HG02798 (cell line): ENCODE results near the gene EXD3.

ENCODE experiments used
- ATAC-seq: cut with Tn5 transposase; IDR thresholded peaks from one replicate; pipeline ENCODE4 v1.9.1; 2021; ENCODE audit warnings: mild to moderate bottlenecking; ENCODE audit not compliant: unreplicated experiment, poor library complexity

EXD3 gene

DNA sequence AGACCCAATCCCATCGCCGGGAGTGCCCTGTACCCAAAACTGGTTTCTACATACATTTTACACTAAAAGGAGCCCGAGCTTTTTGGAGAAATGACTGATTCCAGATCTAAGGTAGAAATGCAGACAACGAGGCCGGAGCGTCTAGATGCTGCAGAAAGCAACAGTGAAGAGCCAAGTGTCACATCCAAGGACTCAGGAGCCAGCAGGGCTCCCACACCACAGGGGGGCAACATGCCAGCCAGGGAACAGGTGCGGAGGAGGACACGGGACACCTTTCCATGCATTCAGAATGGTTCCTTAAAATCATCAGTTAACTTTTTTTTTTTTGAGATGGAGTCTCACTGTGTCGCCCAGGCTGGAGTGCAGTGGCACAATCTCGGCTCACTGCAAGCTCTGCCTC is 97.8 kb downstream of the EXD3 start:
- no peak for ATAC-seq

DNA sequence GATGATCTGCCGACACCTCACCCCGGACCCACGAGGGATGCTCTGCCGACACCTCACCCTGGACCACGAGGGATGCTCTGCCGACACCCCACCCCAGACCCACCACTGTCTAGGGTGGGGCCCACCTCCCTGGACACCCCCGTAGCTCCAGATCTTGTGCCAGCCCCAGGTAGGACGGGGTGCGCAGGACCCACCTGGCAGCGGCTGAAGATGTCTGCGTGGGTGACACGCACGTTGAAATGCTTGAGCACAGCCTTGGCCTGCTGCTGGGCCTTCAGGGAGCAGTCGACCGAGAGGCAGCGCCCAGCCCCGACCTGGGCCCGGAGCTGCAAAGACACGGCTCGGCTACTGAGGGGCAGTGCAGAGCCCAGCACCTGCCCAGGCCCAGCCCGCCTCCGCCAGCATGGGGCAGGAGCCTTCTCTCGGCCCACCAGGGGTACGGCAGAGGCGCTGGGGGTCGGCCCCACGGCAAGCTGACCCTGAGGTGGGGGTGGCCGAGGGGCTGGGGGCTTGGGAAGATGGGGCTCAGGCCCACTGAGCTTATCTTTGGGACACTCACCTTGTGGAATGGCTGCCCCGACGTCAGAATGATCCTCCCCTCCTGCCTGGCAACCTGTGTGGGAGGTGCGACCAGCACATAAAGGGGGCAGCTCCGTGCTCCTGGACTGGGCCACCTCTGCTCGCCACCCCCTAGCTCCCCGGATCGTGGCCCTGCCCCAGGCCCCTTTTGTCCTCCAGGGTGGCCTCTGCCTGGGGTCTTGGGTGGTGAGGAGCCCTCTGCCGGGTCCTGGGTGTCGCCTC is 99.2 kb downstream of the EXD3 start:
- ATAC-seq: no peak

DNA sequence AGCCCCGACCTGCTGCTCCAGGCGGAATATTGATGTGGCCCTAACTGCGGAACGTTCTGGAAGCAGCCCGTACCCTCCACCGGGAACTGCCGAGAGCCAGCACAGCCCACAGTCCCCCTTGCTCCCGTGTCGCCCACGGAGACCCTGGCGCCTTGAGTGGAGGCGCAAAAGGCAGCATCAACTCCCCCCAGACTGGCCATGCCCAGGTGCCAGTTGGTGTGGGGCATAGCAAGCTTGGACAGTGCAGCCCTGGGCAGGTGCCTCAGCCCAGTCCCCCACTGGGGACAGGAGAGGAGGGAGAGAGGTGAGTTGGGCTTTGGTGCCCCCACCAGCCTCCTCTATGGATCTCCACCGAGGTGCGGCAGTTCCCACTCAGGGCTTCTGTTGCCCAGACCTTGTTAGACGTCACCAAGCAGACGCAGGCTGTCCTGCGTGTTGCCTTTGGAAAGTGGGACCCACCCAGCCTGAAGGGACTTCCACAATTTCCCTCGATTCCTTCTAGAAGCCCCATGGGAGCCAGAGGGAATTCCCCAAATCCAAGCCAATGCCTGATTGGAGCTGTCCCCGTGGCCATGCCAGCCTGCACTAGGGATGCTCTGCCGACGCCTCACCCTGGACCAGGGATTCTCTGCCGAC is 101.1 kb downstream of the EXD3 start:
- ATAC-seq: no peak

DNA sequence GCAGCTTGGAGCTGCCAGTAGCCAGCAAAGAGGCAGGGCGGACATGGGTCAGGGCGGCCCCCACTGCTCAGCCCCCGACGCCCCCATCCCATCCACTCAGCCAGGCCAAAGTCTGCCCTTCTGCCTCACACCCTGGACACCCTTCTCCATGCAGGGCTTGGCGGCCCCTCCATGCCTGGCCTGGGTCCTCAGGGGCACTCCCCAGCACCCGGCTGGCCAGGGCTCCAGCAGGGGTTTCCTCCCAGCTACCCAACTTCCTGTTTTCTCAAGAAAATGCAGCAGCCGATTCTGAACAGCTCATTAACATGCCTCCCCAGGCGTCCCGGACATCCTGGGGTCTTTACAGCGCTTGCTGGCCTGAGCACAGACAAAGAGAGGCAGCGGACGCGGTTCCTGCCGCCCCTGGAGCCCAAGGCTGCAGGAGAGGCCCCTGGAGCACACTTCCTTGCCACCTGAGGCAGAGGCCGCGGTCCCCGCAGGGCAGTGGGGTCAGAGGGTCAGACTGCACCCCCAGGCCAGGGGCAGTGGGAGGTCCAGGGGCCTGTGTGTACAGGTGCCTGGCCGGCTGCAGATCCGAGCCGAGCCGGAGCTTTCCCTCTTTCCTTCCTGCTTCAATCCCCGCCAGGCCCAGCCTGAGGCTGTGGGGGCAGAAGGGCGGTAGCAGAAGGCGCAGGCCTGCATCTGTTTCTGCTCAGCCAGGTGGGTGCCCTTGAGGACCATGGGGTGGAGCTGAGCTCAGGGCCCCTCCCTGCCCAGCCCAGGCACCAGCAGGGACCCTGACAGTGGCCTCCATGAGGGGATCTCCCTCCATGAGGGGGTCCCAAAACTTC is 102.2 kb downstream of the EXD3 start:
- ATAC-seq: no peak

DNA sequence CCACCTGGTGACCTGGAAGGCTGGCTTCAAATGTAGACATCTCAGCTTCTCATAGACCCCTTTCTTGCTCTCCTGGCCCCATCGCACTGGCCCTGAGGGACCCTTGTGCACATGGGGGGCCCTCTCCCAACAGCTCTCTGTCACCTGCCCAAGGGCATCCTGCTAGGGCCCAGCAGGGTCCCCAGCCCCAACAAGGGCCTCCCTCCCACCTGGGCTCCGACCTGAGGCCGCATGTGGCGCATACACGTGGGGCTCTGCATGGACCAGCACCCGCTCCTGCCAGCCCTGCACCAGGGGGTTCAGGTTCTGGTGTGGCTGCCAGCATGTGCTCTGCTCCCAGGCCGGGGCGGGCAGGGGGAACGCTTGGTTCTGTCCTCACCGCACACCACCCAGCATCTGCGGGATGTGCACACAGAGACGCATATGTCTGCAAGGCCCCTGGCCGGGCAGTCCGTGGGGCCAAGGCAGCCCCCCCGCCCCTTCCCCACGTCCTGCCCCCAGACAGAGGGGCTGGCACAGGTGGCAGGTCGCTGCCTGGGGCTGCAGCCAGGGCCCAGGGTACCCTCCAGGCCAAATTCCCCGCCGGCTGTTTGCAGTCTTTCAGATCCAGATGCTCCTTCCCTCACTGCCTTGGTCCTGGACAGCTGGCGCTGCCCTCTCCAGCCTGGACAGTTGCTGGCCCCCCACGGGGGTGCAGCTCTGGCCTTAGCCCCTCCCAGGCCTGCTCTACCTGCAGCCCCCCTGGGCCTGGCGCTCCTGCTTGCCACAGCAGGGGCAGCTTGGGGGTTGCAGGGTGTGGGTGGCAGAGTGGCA is 103.0 kb downstream of the EXD3 start:
- ATAC-seq: no peak

DNA sequence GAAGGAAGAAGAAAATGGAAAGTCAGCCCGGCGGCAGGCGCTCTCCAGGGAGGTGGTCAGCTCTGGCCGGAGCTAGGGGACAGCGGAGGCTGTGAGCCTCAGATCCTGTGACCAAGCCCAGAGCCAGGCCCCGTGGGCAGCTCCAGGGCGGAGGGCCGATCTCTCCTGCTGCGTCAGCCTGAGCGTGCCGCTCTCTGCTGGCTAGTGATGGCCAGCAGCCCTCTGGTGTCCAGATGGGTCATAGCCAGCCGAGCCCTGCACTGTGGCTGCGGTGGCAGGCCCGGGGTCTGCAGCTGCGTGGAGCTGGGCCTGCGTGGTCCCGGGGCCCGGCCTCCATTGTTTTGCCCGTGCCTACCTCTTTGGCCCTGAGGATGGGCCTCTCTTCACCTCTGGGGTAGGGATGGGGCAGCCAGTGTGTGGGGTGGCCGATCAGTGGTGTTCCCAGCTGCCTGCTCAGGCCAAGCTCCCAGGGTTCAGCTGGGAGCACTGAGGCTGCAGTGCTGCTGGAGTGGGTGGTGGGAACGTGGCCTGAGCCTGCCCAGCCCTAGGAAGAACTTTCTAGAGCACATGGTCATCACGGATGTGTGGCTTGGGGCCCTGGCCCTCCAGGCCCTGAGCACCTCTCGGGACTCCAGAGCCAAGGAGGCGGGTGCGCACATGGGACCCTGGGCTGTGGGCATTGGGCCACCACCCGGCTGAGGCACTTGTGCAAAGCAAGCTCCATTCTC is 103.8 kb downstream of the EXD3 start:
- no peak for ATAC-seq

DNA sequence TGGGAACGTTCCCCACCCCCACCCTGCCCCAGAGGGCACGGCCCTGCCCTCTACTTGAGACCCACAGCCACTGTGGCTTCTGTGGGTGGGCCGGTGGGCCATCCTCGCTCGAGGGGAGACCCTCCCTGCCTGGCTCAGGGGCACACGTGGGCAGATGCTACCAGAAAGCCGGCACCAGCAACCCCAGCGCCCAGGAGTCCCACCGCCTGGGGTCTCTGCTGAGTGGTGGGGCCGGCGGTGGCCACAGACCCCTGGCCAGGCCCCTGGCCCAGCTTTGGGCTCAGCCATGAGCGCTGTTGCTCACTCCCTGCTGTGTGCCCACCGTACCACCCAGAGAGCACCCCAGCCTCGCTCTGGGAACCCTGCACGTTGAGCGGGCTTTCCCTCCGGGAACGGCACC is 104.4 kb downstream of the EXD3 start:
- ATAC-seq: no peak

DNA sequence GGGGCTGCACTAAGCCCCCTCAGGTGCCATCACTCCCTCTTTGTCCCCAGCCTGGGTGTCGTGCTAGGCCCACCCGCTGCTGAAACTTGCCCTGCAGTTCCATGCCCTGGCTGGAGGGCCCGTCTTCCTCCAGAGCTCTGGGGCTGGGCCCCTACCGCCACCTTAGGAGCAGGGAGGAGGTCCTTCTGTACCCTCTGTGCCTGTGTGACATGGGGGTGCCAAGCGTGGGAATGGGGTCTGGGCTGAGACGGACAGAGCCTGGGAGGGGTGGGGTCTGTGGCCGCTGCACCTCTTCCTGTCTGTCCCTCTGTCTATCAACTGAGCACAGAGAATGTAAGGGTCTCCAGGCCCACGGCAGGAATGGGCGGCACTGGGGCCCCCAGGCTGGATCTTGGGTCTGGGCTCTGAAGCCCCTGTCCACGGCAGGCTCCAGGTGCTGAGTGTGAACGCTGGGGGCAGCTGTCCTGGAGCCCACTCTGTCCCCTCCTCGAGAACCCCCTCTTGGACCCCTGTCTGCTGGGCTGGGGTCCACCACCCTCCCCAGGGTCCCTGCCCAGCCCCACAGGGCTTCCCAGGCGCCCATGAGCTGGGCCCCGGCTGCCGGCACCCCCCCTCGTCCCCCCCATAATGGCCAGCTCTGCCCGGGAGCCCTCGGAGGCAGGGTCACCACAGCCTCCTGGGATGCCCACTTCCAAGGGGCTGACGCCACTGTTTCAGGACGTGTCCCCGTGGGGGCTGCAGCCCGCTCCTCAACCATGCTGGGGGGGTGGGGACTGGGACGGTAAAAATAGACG is 105.0 kb downstream of the EXD3 start:
- ATAC-seq: no peak

DNA sequence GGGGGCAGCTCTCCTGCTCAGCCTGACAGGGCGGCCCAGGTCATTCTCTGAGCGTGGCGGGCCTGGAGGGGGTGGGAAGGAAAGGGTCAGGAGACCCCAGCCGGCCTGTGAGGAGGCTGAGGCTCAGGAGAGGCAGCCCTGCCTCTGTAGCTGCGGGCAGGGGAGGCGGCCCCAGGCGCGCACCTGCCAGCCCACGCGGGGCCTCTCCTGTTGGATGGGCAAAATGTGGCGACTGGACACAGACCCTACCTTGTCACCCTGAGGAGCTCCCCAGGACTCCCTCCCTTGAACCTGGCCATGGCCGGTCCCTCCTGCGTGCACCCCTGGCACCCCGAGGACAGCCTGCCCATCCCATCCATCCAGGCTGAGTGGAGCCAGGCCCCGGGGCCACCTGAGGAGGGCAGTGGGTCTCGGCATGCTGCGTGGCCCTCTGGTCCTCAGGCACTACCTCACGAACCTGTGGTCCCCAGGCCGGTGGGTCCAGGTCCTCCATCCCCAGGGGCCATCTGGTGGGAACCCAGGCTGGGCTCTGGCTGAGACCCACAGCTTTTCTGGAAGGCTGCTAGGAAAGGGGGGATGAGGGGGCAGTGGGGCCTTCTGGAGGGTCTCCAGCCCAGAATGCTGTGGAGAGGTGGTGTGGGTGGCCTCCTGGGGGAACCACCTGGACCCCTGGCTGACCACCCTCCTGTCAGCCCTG is 105.8 kb downstream of the EXD3 start:
- no peak for ATAC-seq

DNA sequence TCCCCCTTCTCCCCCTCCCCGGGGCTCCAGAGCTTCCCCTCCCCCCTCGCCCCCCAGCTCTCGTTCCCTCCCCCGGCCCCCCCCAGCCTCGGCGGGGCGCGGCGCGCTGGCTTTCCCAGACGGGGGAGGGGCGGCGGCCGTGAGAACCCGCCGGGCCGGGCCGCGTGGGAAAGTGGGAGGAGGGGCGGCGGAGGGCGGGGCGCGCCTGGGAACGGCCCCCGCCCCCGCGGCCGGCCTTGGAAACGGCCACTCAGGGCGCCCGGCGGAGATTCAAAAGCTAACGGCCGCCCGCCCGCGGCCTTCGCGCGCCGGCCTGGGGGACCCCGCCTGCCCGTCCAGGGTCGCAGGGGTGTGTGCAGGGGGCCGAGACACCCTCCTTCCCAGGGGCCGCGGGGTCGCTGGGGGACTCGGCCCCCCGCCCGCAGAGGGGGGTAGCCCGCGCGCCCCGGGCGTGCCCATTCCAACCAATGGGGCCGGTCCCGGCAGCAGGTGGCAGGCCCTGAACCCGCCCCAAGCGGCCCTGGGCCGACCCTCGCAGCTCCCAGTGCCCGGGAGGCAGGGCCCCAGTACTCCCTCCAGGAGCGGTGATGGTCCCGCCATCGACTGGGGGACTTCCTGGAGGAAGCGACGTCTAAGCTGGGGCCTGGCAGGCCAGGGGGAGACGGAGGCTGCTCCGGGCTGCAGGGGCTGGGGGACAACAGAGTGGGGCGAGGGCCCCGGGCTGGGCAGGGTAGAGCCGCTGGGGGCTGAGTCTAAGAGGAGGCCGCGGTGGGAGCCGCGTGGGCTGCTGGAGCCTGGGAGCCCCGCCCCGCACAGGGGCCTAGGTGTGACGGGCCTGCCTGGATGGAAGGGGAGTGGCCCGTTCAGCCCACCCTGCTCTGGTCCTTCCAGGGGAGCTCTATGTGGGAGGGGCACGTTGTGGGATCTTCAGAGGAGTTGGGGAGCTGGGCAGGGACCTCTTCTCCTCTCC is 106.7 kb downstream of the EXD3 start:
- ATAC-seq: no peak

DNA sequence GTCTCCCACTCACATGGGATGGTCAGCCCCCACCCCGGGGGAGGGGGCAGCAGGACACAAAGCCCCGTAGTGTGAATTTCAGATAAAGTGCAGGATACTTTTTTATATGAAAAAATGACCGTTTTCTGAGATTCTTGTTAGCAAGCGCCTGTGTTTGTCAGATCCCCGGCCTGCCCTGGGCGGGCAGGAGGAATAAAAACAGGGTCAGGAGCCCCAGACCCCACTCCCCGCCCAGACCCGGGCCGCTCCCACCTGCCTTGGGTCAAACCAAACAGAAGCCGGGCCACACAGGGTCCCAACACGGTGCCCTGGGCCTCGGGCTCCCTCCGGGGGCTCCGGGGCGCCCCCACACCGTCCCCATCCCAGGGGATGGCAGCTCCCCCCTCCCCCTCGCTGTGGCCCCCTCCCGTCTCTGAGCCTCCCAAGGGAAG is 107.4 kb downstream of the EXD3 start:
- ATAC-seq: no peak

DNA sequence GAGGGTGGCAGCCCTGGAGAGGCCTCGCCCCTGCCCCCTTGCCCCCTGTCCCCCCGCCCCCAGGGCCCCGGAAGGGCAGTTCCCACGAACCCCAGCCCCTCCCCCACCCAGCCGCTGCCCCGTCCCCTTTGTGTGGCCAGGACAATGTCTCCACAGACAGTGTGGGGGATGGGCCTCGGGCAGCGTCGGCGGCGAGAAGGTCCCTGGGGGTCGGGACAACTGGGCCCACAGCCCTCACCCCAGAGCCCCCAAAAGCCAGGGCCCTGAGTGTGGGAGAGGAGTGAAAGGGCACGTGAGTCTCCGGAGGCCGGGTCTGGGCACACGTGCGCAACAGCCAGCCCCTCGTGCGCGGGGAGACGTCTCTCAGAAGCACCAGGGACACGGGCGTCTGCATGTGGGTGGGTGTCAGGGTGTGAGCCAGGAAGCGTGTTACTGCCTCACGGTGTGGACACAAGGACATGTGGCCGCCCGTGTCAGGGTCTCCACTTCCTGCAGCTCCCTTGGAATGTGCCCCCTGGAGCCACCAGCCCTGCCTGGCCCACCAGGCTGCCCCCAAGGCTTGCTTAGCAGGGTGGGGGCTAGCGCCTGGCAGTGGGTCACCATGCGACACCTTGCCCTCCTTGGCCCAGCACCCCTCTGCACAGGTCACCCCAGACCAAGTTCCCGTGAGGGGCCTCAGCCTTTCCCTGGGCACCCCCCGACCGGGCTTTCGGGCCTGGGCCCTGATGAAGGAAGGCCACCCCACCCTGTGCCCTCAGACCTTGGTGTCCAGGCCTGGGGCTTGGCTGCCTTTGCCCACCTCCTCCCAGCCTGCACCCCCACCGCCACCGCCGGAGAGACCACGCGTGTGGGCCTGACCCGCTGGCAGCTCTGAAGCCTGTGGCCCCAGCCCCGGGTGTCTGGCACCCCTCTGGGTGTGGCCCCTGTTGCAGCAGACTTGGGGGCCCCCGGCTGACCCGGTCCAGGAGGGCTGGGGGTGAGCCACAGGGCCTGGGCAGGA is 108.1 kb downstream of the EXD3 start:
- ATAC-seq: no peak

DNA sequence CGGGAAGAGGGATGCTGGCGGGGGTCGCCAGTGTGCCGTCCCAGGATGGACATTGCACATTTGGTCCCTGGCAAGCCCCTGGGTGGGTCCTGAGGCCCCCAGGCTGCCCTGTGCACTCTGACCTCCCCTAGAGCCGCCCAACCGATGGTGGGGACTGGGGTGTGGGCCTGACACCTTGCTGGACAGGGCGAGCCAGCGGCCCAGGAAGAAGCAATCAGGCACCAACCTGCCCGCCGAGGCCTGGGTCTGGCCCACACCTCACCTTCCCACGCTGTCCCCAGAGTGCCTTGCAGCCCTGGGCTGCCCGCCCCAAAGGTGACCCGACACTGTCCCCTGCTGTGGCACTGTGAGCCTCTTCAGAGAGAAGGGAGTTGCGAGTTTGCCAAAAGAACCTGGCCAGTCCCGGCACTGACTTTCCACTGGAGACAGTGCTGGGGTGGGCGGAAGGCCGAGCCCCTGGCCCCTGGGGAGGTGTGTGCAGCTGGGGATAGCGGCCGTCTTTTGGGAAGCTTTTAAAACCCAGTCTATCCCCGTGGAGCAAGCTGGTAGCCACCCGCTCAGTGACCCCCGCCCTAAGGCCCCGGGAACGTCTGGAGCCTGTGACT is 108.9 kb downstream of the EXD3 start:
- ATAC-seq: no peak

DNA sequence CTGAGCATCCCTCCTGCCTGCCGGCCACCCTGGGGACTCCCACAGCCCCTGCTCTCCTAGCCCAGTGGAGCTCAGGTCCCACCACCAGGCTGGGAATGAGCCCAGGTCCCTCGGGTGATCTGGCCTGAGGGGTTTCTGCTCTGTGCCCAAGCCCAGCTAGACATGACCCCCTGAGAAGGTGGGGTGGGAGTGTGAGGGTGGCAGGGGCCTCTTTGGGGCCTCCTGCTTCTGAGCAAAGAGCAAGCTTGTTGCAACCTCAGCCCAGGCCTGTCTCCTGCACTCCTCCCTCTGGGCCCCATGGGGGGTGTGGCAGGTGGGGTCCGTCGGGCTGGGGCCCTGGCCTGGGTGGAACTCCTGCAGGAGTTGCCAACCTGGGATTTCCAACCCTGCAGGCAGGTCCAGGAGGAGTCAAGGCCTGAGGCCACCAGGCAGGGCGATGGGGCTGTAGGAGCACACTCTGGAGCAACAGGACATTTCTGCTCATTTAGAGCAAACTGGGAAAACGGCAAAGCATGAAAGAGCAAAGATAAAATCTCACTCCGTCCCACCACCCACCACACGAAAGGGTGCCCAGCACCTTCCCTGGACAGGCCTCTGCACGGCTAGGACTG is 109.5 kb downstream of the EXD3 start:
- ATAC-seq: no peak

DNA sequence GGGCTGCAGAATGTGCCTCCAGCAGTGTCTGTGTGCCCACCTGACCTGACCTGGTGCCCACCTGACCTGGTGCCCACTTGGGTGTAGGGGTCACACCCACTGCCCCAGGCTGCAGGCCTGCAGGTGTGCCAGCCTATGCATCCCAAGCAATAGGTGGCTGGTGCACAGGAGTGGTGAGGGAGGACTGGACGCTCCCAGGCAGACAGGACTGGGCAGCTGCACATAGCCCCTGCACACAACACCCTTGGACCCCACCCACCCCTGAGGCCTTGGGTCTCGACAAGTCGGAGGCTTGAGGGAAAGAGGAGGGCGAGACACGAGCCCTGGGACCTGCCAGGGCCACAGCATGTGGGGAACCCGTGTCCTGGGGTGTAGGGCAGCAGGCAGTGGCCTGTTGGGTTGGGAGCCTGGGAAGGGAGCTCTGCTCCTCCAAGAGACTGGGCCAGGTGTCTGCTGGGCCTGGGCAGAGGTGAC is 110.1 kb downstream of the EXD3 start:
- ATAC-seq: no peak
